ENCODE results near the gene CABLES1.
"Not testable (repeated sequence)": the region's sequence is repeated elsewhere in the genome, so short reads cannot be mapped to it uniquely, and the experiment has no call there.

The CABLES1 gene

GRCh38 chr18:23272498-23273232 is 137.4 kb downstream of the CABLES1 start:
- DNase-seq: no peak

- no peak for DNase-seq
Measured at GRCh38 chr18:23273443-23273966, 138.2 kb downstream of the CABLES1 start.

GRCh38 chr18:23274638-23275482 is 139.6 kb downstream of the CABLES1 start:
- no peak for DNase-seq

GRCh38 chr18:23276451-23276850 is 141.2 kb downstream of the CABLES1 start:
- no peak for DNase-seq

- DNase-seq: peak; percentile 1
Measured at GRCh38 chr18:23277399-23277798, 142.1 kb downstream of the CABLES1 start.

- no peak for DNase-seq
Measured at GRCh38 chr18:23279931-23280330, 144.6 kb downstream of the CABLES1 start.

- DNase-seq: no peak
Measured at GRCh38 chr18:23280844-23281243, 145.6 kb downstream of the CABLES1 start.

- peak; percentile 54 for DNase-seq
Measured at GRCh38 chr18:23281626-23282436, 146.5 kb downstream of the CABLES1 start.

GRCh38 chr18:23282437-23282781 is 147.1 kb downstream of the CABLES1 start:
- DNase-seq: no peak

GRCh38 chr18:23283916-23284430 is 148.7 kb downstream of the CABLES1 start:
- DNase-seq: no peak

GRCh38 chr18:23284629-23285028 is 149.3 kb downstream of the CABLES1 start:
- DNase-seq: no peak

- not testable (repeated sequence) for DNase-seq
Measured at GRCh38 chr18:23285581-23285980, 150.3 kb downstream of the CABLES1 start.

- peak; percentile 27 for DNase-seq
Measured at GRCh38 chr18:23291456-23292205, 156.3 kb downstream of the CABLES1 start.

GRCh38 chr18:23300231-23300805 is 165.0 kb downstream of the CABLES1 start:
- peak; percentile 88 for DNase-seq

GRCh38 chr18:23301972-23302371 is 166.7 kb downstream of the CABLES1 start:
- DNase-seq: peak; percentile 73

GRCh38 chr18:23302511-23302850 is 167.2 kb downstream of the CABLES1 start:
- no peak for DNase-seq

GRCh38 chr18:23302851-23303527 is 167.7 kb downstream of the CABLES1 start:
- no peak for DNase-seq

GRCh38 chr18:23306822-23307221 is 171.5 kb downstream of the CABLES1 start:
- no peak for DNase-seq

- no peak for DNase-seq
Measured at GRCh38 chr18:23307567-23308295, 172.4 kb downstream of the CABLES1 start.

All from DMS79 (cell line).